ENCODE results near the gene MARCO. TPM values are rescaled to one million over a fixed set of nuclear protein-coding genes. Genes with fewer than 3 reads are reported as not detected.
"Not testable (repeated sequence)": the region's sequence is repeated elsewhere in the genome, so short reads cannot be mapped to it uniquely, and the experiment has no call there.

MARCO gene
- total and polyA plus RNA-seq, 2 of the 8 experiments (the other 6 are each of a cell fraction or from before 2014, with no cell fraction given) = not detected

DNA sequence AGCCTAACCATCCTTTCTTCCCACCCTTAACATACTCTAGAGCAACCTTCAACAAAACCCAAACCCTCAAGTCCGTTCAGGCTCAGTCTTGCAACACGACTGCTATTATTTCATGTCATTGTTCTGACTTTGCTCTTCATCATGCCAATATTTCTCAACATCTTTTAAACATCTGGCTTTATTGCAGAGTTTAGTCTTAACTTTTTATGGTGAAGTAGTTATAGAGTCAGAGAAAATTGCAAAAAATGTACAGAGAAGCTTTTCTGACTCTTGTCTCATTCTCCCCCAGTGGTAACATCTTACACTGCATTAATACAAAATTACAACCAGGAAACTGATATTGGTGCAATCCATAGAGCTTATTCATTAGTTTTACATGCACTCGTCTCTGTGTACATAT lies 3.9 kb downstream of the MARCO start (continued):
- TF ChIP-seq TAF7 (optimal IDR thresholded peaks at IDR 0.05; ENCODE audit: borderline replicate concordance, low read depth, low read length) (no peak), JUND (IDR thresholded peaks at IDR 0.05; ENCODE audit: low read length) (no peak), EGR1 (IDR thresholded peaks at IDR 0.05; ENCODE audit: borderline replicate concordance, low read depth, low read length) (no peak), SAP30 (IDR thresholded peaks at IDR 0.05; ENCODE audit: insufficient read depth, insufficient replicate concordance, low read length) (no peak)

GRCh38 chr2:118948266-118948665 lies 6.3 kb downstream of the MARCO start:
- H2BK20ac ChIP-seq (ENCODE audit: low read length); H2BK120ac ChIP-seq (replicated peaks; ENCODE audit: low read depth, low read length); H3K56ac ChIP-seq (replicated peaks; ENCODE audit: insufficient read length, low read depth, low read length); H4K91ac ChIP-seq (replicated peaks; ENCODE audit: insufficient read length, low read length); H3K9me3 ChIP-seq (ENCODE audit: insufficient read depth in 2 of 2, low read depth in 1 of 2, low read length in 1 of 2); H3K9ac ChIP-seq (replicated peaks in 1 of 4; ENCODE audit: extremely low read depth in 1 of 4, low read depth in 3 of 4, low read length in 3 of 4); DNase-seq (ENCODE audit: low read depth in 1 of 2, low spot score in 2 of 2); H3K4me3 ChIP-seq (ENCODE audit: extremely low read depth in 1 of 4, insufficient read depth in 2 of 4, low read depth in 3 of 4, low read length in 4 of 4); H3K18ac ChIP-seq (ENCODE audit: extremely low read depth, low read length); H3K4ac ChIP-seq (replicated peaks; ENCODE audit: insufficient read length, low read depth, low read length); H2AK5ac ChIP-seq (ENCODE audit: low read depth, low read length); H3K14ac ChIP-seq (ENCODE audit: insufficient read length); H2BK12ac ChIP-seq (ENCODE audit: low read depth, low read length); H3K79me2 ChIP-seq (ENCODE audit: control insufficient read depth in 1 of 2, insufficient read depth in 2 of 2, low read length in 2 of 2); FAIRE-seq; H4K5ac ChIP-seq (ENCODE audit: insufficient read length, low read depth, low read length); POLR2A ChIA-PET (ENCODE audit: partially characterized antibody); H2BK15ac ChIP-seq (ENCODE audit: low read length); H4K20me1 ChIP-seq (replicated peaks in 1 of 2; ENCODE audit: control insufficient read depth in 1 of 2, insufficient read depth in 2 of 2, low read length in 2 of 2); H3K79me1 ChIP-seq (ENCODE audit: low read depth, low read length); H3K4me2 ChIP-seq (ENCODE audit: insufficient read depth in 1 of 2, low read depth in 2 of 2, low read length in 2 of 2); H2BK5ac ChIP-seq (ENCODE audit: low read depth, low read length); H2AFZ ChIP-seq (ENCODE audit: low read length); H3K27me3 ChIP-seq (replicated peaks in 1 of 4; ENCODE audit: control insufficient read depth in 3 of 4, extremely low read depth in 1 of 4, insufficient read depth in 3 of 4, low read length in 3 of 4); H3K4me1 ChIP-seq (replicated peaks in 1 of 4; ENCODE audit: control insufficient read depth in 3 of 4, insufficient read depth in 4 of 4, low read length in 3 of 4); H3K36me3 ChIP-seq (ENCODE audit: control insufficient read depth in 2 of 4, insufficient read depth in 4 of 4, low read length in 3 of 4); H3K23me2 ChIP-seq (ENCODE audit: low read depth, low read length); H3K23ac ChIP-seq (ENCODE audit: insufficient read length); H4K8ac ChIP-seq (ENCODE audit: extremely low read depth, insufficient read depth, low read length); H3K27ac ChIP-seq (ENCODE audit: low read depth, low read length): not testable (repeated sequence)
- WGBS, 2 experiments (ENCODE audit: extremely low coverage in 1 of 2, insufficient coverage in 1 of 2, insufficient read length in 1 of 2, insufficient replicate concordance in 2 of 2, low coverage in 1 of 2, low lambda C conversion rate in 2 of 2, missing lambda C conversion rate in 1 of 2) = 84% methylated on average over 3 of the region's 3 CpGs; no CpG with 5 or more reads in 1 of the 2 experiments
- CTCF ChIA-PET (ENCODE audit: partially characterized antibody) = interaction anchor here (1.5 kb wide), 1 partner anchor 66 kb away, joined by 3 read pairs; no protein-coding TSS in a partner anchor

Data from H1 (cell line).